Gastroesophageal sphincter (tissue), 3 donors: Measurements from ENCODE around the gene AATK.

ENCODE experiments used
- CTCF ChIP-seq, 4 experiments: fragments of 200-600 bp in 2 of 4; fragments of 450-650 bp in 2 of 4; sonication (generic) in 1 of 4; IDR thresholded peaks; one replicate each; pipeline ENCODE4 v1.5.1; 2017 to 2019; ENCODE audit warnings: antibody characterized with exemption in 4 of 4, mild to moderate bottlenecking in 2 of 4, moderate library complexity in 2 of 4
- POLR2AphosphoS5 ChIP-seq: sonication (generic); formaldehyde crosslinking; IDR thresholded peaks from one replicate; pipeline ENCODE4 v1.6.1; 2017; ENCODE audit warnings: antibody characterized with exemption

GRCh38 chr17:81202318-81202717 lies 36.3 kb upstream of the AATK start:
- TF ChIP-seq CTCF (IDR thresholded peaks at IDR 0.05) (no peak), POLR2AphosphoS5 (no peak)
